A549 (cell line): Measurements from ENCODE around the gene HIVEP3.

Experiments used
- HOXA7 ChIP-seq: fragments of 250-450 bp; sonication (Bioruptor Pico); IDR thresholded peaks from 2 replicates; pipeline ENCODE4 v1.5.0; 2020; ENCODE audit warnings: mild to moderate bottlenecking, moderate library complexity
- TF ChIP-seq, protein P1 (sequence below): fragments of >200 bp; sonication (Bioruptor Twin); formaldehyde crosslinking; IDR thresholded peaks from 3 replicates; pipeline ENCODE4 v1.5.1; 2016
- TF ChIP-seq, protein P2 (sequence below): fragments of 200-600 bp; sonication (generic); IDR thresholded peaks from 2 replicates; pipeline ENCODE4 v1.6.1; 2016; ENCODE audit warnings: antibody characterized with exemption, mild to moderate bottlenecking, moderate library complexity
- TF ChIP-seq, protein P3 (sequence below): fragments of 250-450 bp; sonication (Bioruptor Pico); IDR thresholded peaks from 2 replicates; pipeline ENCODE4 v1.5.0; 2021; ENCODE audit warnings: mild to moderate bottlenecking, moderate library complexity, borderline replicate concordance

DNA sequence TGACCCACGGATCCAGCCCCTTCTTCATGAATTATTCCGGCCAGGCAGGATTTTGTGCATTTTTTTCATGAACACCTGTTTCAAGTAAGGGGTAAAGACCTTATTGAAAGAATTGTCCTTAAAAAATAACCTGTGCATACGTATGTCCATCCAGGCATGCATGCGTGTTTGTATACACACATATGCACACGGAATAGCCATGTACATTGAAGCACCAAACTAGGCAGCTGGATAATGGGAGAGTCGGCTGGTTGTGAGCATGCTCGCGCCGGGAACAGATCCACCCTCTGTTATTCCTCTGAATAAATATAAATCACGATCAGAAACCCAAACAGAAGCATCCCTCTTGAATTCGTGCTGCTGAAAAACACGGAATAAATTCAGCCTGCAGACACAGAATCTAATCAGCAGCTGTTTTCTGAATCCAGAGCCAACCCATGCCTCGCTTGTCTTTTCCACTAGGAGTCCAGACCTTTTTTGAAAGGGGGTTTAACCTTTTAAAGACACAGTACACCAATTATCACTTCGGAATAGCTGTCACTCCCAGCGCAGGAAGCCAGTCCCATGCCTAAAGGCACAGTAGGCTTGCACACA is at the start of gene HIVEP3:
- TF ChIP-seq, protein P1, sequence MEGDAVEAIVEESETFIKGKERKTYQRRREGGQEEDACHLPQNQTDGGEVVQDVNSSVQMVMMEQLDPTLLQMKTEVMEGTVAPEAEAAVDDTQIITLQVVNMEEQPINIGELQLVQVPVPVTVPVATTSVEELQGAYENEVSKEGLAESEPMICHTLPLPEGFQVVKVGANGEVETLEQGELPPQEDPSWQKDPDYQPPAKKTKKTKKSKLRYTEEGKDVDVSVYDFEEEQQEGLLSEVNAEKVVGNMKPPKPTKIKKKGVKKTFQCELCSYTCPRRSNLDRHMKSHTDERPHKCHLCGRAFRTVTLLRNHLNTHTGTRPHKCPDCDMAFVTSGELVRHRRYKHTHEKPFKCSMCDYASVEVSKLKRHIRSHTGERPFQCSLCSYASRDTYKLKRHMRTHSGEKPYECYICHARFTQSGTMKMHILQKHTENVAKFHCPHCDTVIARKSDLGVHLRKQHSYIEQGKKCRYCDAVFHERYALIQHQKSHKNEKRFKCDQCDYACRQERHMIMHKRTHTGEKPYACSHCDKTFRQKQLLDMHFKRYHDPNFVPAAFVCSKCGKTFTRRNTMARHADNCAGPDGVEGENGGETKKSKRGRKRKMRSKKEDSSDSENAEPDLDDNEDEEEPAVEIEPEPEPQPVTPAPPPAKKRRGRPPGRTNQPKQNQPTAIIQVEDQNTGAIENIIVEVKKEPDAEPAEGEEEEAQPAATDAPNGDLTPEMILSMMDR = no peak
- TF ChIP-seq, protein P2, sequence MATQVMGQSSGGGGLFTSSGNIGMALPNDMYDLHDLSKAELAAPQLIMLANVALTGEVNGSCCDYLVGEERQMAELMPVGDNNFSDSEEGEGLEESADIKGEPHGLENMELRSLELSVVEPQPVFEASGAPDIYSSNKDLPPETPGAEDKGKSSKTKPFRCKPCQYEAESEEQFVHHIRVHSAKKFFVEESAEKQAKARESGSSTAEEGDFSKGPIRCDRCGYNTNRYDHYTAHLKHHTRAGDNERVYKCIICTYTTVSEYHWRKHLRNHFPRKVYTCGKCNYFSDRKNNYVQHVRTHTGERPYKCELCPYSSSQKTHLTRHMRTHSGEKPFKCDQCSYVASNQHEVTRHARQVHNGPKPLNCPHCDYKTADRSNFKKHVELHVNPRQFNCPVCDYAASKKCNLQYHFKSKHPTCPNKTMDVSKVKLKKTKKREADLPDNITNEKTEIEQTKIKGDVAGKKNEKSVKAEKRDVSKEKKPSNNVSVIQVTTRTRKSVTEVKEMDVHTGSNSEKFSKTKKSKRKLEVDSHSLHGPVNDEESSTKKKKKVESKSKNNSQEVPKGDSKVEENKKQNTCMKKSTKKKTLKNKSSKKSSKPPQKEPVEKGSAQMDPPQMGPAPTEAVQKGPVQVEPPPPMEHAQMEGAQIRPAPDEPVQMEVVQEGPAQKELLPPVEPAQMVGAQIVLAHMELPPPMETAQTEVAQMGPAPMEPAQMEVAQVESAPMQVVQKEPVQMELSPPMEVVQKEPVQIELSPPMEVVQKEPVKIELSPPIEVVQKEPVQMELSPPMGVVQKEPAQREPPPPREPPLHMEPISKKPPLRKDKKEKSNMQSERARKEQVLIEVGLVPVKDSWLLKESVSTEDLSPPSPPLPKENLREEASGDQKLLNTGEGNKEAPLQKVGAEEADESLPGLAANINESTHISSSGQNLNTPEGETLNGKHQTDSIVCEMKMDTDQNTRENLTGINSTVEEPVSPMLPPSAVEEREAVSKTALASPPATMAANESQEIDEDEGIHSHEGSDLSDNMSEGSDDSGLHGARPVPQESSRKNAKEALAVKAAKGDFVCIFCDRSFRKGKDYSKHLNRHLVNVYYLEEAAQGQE = no peak
- TF ChIP-seq, protein P3, sequence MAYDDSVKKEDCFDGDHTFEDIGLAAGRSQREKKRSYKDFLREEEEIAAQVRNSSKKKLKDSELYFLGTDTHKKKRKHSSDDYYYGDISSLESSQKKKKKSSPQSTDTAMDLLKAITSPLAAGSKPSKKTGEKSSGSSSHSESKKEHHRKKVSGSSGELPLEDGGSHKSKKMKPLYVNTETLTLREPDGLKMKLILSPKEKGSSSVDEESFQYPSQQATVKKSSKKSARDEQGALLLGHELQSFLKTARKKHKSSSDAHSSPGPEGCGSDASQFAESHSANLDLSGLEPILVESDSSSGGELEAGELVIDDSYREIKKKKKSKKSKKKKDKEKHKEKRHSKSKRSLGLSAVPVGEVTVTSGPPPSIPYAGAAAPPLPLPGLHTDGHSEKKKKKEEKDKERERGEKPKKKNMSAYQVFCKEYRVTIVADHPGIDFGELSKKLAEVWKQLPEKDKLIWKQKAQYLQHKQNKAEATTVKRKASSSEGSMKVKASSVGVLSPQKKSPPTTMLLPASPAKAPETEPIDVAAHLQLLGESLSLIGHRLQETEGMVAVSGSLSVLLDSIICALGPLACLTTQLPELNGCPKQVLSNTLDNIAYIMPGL (CRISPR knock-in tag) = no peak
- TF ChIP-seq HOXA7 (CRISPR knock-in tag) = no peak
